Sigmoid colon (tissue), 7 donors: ENCODE data around the gene KLHL26. TPM values are rescaled to one million over a fixed set of nuclear protein-coding genes. Genes with fewer than 3 reads are reported as not detected.
A peak's percentile ranks its signal among the peaks of the same experiment; 100 is the strongest.

Experiments used
- DNase-seq: peaks from one replicate; pipeline ENCODE4 v3.0.0-alpha.2; 2019
- H3K27ac ChIP-seq, 4 donors: fragments of 200-600 bp; sonication (generic); one replicate each; pipeline ENCODE4 v1.5.1; 2016 to 2019; ENCODE audit warnings: mild to moderate bottlenecking in 1 of 4
- H3K27me3 ChIP-seq, 3 donors: fragments of 200-600 bp; sonication (generic); one replicate each; pipeline ENCODE4 v1.5.1; 2019; ENCODE audit warnings: mild to moderate bottlenecking in 1 of 3
- H3K36me3 ChIP-seq, 4 donors: fragments of 200-600 bp; sonication (generic); one replicate each; pipeline ENCODE4 v1.5.1; 2016 to 2019
- H3K4me1 ChIP-seq, 4 donors: fragments of 200-600 bp; sonication (generic); one replicate each; pipeline ENCODE4 v1.5.1; 2017 to 2019
- H3K4me3 ChIP-seq, 4 donors: fragments of 200-600 bp; sonication (generic); one replicate each; pipeline ENCODE4 v1.5.1; 2017 to 2019; ENCODE audit warnings: mild to moderate bottlenecking in 2 of 4, moderate library complexity in 1 of 4
- H3K9me3 ChIP-seq, 4 donors: fragments of 200-600 bp in 3 of 4; sonication (generic) in 3 of 4; one replicate each; pipeline versions ENCODE4 v1.5.1 to v1.6.1; 2013 to 2019
- EP300 ChIP-seq, 4 donors: sonication (generic); formaldehyde crosslinking; IDR thresholded peaks; one replicate each; pipeline ENCODE4 v1.6.1; 2017; ENCODE audit warnings: antibody characterized with exemption in 4 of 4
- POLR2A ChIP-seq, 2 donors: fragments of 450-650 bp; IDR thresholded peaks; one replicate each; pipeline ENCODE4 v1.6.1; 2016; ENCODE audit warnings: antibody characterized with exemption in 2 of 2, mild to moderate bottlenecking in 2 of 2, moderate library complexity in 2 of 2
- POLR2AphosphoS5 ChIP-seq, 4 donors: sonication (generic); formaldehyde crosslinking; IDR thresholded peaks; one replicate each; pipeline ENCODE4 v1.6.1; 2017; ENCODE audit warnings: antibody characterized with exemption in 4 of 4
- WGBS, 2 donors: extraction: QIAGEN DNeasy Blood & Tissue Kit; methylation state at CpG; one replicate each; pipeline ENCODE4 v1.1.7; 2013; 5-methylcytosine and 5-hydroxymethylcytosine counted together
- intact Hi-C: fragments of 100-400 bp; cut with DNase I; formaldehyde crosslinking; loops from one replicate; pipeline ENCODE4 v1.15.1; 2023
- polyA plus RNA-seq, 3 donors: library from polyadenylated mRNA; stranded (reverse); fragments of 200-250 nt; gene quantifications; one replicate each; pipeline ENCODE4 v1.2.3, GENCODE V29; 2013
- total RNA-seq, 4 donors: library from RNA; depleted of rRNA; stranded (reverse); fragments of >200 nt; gene quantifications; one replicate each; pipeline ENCODE4 v1.1.0, GENCODE V29; 2016
- TF ChIP-seq, protein P1 (sequence below), 4 experiments: fragments of 450-650 bp in 3 of 4; fragments of 200-600 bp in 1 of 4; IDR thresholded peaks; one replicate each; pipeline ENCODE4 v1.5.1; 2016 to 2019; ENCODE audit warnings: antibody characterized with exemption in 4 of 4, mild to moderate bottlenecking in 3 of 4, moderate library complexity in 2 of 4
- donor health status: healthy with polysubstance abuse.
- donor health status: Bipolar disorder and iron deficiency.
- donor health status: healthy.

The KLHL26 gene
- total and polyA plus RNA-seq, 7 donors = 1.6 to 8.3 (median 4.8) TPM

GRCh38 chr19:18710186-18710585 is 73.4 kb downstream of the KLHL26 start:
- no peak overlapping the region for H3K27ac ChIP-seq
- intact Hi-C loops = loop anchor here (10.0 kb wide), 1 partner anchor 135 kb away; no protein-coding TSS in a partner anchor
- H3K9me3 ChIP-seq = no peaks in the 10 kb centered on the region
- H3K27me3 ChIP-seq = no peaks in the 10 kb centered on the region
- 80 to 91% methylated on average over 11 of the region's 11 CpGs for WGBS, 2 donors
- H3K36me3 ChIP-seq = no peaks in the 10 kb centered on the region
- no peak overlapping the region for H3K4me3 ChIP-seq
- peaks cover 0 to 21% (median 12%) of the 10 kb centered on the region in 4 donors for H3K4me1 ChIP-seq
- TF ChIP-seq POLR2AphosphoS5 (IDR thresholded peaks at IDR 0.05) (no peak), POLR2A (IDR thresholded peaks at IDR 0.05) (no peak), EP300 (IDR thresholded peaks at IDR 0.05) (no peak)
- TF ChIP-seq, protein P1, sequence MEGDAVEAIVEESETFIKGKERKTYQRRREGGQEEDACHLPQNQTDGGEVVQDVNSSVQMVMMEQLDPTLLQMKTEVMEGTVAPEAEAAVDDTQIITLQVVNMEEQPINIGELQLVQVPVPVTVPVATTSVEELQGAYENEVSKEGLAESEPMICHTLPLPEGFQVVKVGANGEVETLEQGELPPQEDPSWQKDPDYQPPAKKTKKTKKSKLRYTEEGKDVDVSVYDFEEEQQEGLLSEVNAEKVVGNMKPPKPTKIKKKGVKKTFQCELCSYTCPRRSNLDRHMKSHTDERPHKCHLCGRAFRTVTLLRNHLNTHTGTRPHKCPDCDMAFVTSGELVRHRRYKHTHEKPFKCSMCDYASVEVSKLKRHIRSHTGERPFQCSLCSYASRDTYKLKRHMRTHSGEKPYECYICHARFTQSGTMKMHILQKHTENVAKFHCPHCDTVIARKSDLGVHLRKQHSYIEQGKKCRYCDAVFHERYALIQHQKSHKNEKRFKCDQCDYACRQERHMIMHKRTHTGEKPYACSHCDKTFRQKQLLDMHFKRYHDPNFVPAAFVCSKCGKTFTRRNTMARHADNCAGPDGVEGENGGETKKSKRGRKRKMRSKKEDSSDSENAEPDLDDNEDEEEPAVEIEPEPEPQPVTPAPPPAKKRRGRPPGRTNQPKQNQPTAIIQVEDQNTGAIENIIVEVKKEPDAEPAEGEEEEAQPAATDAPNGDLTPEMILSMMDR (IDR thresholded peaks at IDR 0.05) = no peak
- DNase-seq = no peak

- Histone ChIP-seq H3K36me3 (no peaks in the 10 kb centered on the region), H3K9me3 (no peaks in the 10 kb centered on the region), H3K4me1 (peaks cover 0 to 21% (median 12%) of the 10 kb centered on the region in 4 donors), H3K27ac (peak overlapping the region in 1 of 4 donors; percentile 55), H3K27me3 (no peaks in the 10 kb centered on the region), H3K4me3 (no peak overlapping the region)
- intact Hi-C loops = loop anchor here (10.0 kb wide), 1 partner anchor 134 kb away; no protein-coding TSS in a partner anchor
- TF ChIP-seq POLR2AphosphoS5 (IDR thresholded peaks at IDR 0.05) = no peak
- no peak for TF ChIP-seq POLR2A (IDR thresholded peaks at IDR 0.05)
- TF ChIP-seq EP300 (IDR thresholded peaks at IDR 0.05) = no peak
- TF ChIP-seq, protein P1 (IDR thresholded peaks at IDR 0.05) = no peak
- WGBS, 2 donors = 80 to 86% methylated on average over 28 of the region's 28 CpGs
- peak; percentile 88 for DNase-seq
These were observed 74.3 kb downstream of the KLHL26 start for GRCh38 chr19:18710996-18711751.

DNA sequence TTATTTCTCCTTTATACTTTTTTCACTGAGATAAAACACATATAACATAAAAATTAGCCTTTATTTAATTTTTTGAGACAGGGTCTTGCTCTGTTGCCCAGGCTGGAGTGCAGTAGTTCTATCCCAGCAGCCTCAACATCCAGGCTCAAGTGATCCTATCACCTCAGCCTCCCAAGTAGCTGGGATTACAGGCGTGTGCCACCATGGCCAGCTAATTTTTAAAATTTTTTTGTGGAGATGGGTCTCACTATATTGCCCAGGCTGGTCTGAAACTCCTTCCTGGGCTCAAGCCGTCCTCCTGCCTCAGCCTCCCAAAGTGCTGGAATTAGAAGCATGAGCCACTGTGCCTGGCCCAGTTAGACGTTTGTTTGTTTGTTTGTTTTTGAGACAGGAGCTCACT is 75.1 kb downstream of the KLHL26 start:
- Histone ChIP-seq H3K9me3 (no peaks in the 10 kb centered on the region), H3K27me3 (no peaks in the 10 kb centered on the region), H3K4me3 (no peak overlapping the region), H3K27ac (peak overlapping the region in 1 of 4 donors; percentile 55), H3K36me3 (no peaks in the 10 kb centered on the region), H3K4me1 (peaks cover 0 to 21% (median 12%) of the 10 kb centered on the region in 4 donors)
- TF ChIP-seq EP300 (IDR thresholded peaks at IDR 0.05) = no peak
- TF ChIP-seq, protein P1 (IDR thresholded peaks at IDR 0.05) = no peak
- TF ChIP-seq POLR2AphosphoS5 (IDR thresholded peaks at IDR 0.05) = no peak
- no peak for TF ChIP-seq POLR2A (IDR thresholded peaks at IDR 0.05)
- DNase-seq = no peak
- WGBS, 2 donors = 89 to 94% methylated on average over 3 of the region's 3 CpGs
- intact Hi-C loops = loop anchor here (10.0 kb wide), 1 partner anchor 133 kb away; no protein-coding TSS in a partner anchor

- no peak for DNase-seq
- no peaks in the 10 kb centered on the region for H3K27me3 ChIP-seq
- no peaks in the 10 kb centered on the region for H3K36me3 ChIP-seq
- no peak overlapping the region for H3K4me3 ChIP-seq
- H3K27ac ChIP-seq = no peak overlapping the region
- 82 to 88% methylated on average over 5 of the region's 5 CpGs for WGBS, 2 donors
- H3K4me1 ChIP-seq = peaks cover 0 to 21% (median 12%) of the 10 kb centered on the region in 4 donors
- intact Hi-C loops = loop anchor here (10.0 kb wide), 1 partner anchor 132 kb away; no protein-coding TSS in a partner anchor
- no peaks in the 10 kb centered on the region for H3K9me3 ChIP-seq
- TF ChIP-seq EP300 (IDR thresholded peaks at IDR 0.05) = no peak
- no peak for TF ChIP-seq POLR2AphosphoS5 (IDR thresholded peaks at IDR 0.05)
- TF ChIP-seq, protein P1 (IDR thresholded peaks at IDR 0.05) = no peak
- TF ChIP-seq POLR2A (IDR thresholded peaks at IDR 0.05) = no peak
These were observed 76.2 kb downstream of the KLHL26 start for GRCh38 chr19:18712981-18713380.
